GM21619 (cell line): Measurements from ENCODE around the gene GPHN.
"Not testable (repeated sequence)": the region's sequence is repeated elsewhere in the genome, so short reads cannot be mapped to it uniquely, and the experiment has no call there.

ENCODE experiments used
- ATAC-seq: cut with Tn5 transposase; IDR thresholded peaks from one replicate; pipeline ENCODE4 v1.9.1; 2021; ENCODE audit not compliant: unreplicated experiment

The GPHN gene

GRCh38 chr14:66758031-66758613, 250.2 kb downstream of the GPHN start:
- ATAC-seq: no peak

GRCh38 chr14:66772146-66772545, 264.2 kb downstream of the GPHN start:
- no peak for ATAC-seq

- no peak for ATAC-seq
Measured at GRCh38 chr14:66782853-66783252, 274.9 kb downstream of the GPHN start.

- no peak for ATAC-seq
Measured at GRCh38 chr14:66790101-66790500, 282.2 kb downstream of the GPHN start.

- no peak for ATAC-seq
Measured at GRCh38 chr14:66802962-66803361, 295.0 kb downstream of the GPHN start.

GRCh38 chr14:66804141-66804540, 296.2 kb downstream of the GPHN start:
- ATAC-seq: no peak

GRCh38 chr14:66813636-66814035, 305.7 kb downstream of the GPHN start:
- no peak for ATAC-seq

- no peak for ATAC-seq
Measured at GRCh38 chr14:66815687-66816086, 307.7 kb downstream of the GPHN start.

GRCh38 chr14:66824251-66824650, 316.3 kb downstream of the GPHN start:
- no peak for ATAC-seq

- no peak for ATAC-seq
Measured at GRCh38 chr14:66827182-66827581, 319.2 kb downstream of the GPHN start.

- no peak for ATAC-seq
Measured at GRCh38 chr14:66831173-66831572, 323.2 kb downstream of the GPHN start.

- no peak for ATAC-seq
Measured at GRCh38 chr14:66833816-66834215, 325.9 kb downstream of the GPHN start.

GRCh38 chr14:66837436-66837835, 329.5 kb downstream of the GPHN start:
- ATAC-seq: not testable (repeated sequence)

- no peak for ATAC-seq
Measured at GRCh38 chr14:66842911-66843512, 335.1 kb downstream of the GPHN start.

- ATAC-seq: no peak
Measured at GRCh38 chr14:66850258-66850888, 342.4 kb downstream of the GPHN start.

GRCh38 chr14:66853311-66853710, 345.4 kb downstream of the GPHN start:
- ATAC-seq: no peak

- no peak for ATAC-seq
Measured at GRCh38 chr14:66857867-66858266, 349.9 kb downstream of the GPHN start.

- no peak for ATAC-seq
Measured at GRCh38 chr14:66859063-66859671, 351.2 kb downstream of the GPHN start.

- no peak for ATAC-seq
Measured at GRCh38 chr14:66881596-66881995, 373.6 kb downstream of the GPHN start.

GRCh38 chr14:66884149-66884548, 376.2 kb downstream of the GPHN start:
- no peak for ATAC-seq

- no peak for ATAC-seq
Measured at GRCh38 chr14:66900719-66901118, 392.8 kb downstream of the GPHN start.

GRCh38 chr14:66910311-66910840, 402.4 kb downstream of the GPHN start:
- no peak for ATAC-seq
